Stimulated activated CD4-positive, alpha-beta T cell treated with anti-CD3 and anti-CD28 coated beads, Interleukin-4, amount 100 ng/mL, for 4 hours (primary cell): ENCODE data around the gene GLDN.
"Not testable (repeated sequence)": the region's sequence is repeated elsewhere in the genome, so short reads cannot be mapped to it uniquely, and the experiment has no call there.

Experiments used
- DNase-seq, 2 experiments: peaks; one replicate each; pipeline ENCODE4 v3.0.0-alpha.2; 2020

Gene GLDN

DNA sequence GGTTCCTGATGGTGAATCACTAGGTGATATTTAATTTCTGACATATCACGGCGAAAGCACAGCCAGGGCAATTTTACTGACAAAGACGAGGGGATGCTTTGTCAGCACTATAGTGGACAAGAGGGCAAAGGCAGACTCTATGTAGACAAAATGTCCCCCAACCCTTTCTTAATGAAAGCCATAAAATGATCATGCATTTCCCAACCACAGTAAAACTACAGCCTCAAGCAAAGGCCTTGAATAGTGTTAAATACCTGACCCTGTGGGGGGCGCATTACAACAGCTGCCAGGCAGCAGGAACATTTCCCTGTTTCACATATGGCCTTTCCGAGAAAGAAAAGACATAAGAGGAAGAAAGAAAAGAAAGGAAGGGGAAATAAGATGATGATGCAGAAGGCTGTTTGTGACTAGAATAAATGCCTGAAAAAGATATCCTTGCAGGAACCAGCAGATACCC lies 49.5 kb downstream of the GLDN start:
- no peak for DNase-seq

DNA sequence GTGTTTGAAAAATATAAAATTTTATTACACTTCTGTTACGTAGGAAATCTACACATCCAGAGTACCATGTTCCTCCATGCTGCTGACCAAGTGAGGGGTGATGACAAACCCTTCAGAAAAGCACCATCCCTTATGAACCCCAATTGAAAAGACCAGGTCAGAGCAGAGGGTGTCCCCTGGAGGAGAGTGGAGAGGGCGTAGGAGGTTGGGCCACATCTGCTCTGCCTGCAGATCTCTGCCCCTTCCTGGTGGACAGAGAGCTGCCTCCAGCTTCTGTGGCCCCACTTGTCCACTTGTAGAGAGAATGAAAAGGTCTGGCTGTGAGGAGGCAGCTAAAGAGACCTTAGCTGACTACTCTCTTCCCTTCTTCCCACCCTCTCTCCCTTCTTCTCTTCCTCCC lies 55.5 kb downstream of the GLDN start:
- no peak for DNase-seq

DNA sequence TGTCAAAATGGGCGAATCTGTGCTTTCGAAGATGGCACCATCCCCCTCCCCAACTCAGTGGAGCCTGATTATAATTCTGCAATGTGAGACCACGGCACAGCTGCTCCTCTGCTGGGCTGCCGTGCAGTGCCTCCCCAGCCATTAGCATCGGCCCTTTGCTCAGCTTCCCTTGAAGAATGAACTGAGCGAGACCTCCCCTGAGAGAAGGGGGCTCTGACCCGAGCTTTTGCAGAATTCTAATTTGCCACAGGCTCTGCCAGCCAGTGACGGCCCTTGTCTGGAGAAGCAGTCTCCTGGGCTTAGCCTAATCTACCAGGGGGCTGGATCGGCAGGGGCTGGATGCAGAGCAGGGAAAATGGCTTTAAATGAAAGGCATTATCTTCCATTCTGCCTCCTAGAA lies 57.2 kb downstream of the GLDN start:
- no peak for DNase-seq

DNA sequence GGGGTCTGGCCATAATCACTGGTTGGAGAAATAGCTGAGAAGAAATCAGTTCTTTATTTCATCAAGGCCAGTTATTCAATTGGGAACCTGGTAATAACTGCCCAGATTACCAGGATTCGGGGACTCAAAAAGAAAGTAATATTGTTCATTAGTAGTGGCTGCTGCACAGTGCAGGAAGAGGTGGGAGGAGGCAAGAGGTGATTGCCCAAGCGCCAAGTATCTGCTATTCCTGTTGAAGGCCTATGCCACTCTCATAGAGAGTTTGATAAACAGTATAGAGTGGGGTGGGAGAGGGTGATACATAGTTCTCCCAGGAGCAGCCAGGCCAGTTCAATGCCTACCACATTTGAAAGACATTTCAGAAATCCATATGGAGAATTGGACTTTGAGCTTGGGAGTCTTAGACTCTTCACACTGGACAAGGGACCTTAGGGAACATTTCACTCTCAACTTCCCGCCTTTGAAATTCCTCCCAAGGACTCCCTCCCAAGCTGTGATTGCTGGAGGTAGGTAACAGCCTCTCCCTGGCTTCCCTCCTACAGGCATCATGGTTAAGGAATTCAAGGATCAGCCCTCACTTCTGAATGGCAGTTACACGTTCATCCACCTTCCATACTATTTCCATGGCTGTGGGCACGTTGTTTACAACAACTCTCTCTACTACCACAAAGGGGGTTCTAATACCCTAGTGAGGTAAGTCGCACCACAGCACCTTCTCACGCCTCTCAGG lies 59.8 kb downstream of the GLDN start:
- DNase-seq: no peak

DNA sequence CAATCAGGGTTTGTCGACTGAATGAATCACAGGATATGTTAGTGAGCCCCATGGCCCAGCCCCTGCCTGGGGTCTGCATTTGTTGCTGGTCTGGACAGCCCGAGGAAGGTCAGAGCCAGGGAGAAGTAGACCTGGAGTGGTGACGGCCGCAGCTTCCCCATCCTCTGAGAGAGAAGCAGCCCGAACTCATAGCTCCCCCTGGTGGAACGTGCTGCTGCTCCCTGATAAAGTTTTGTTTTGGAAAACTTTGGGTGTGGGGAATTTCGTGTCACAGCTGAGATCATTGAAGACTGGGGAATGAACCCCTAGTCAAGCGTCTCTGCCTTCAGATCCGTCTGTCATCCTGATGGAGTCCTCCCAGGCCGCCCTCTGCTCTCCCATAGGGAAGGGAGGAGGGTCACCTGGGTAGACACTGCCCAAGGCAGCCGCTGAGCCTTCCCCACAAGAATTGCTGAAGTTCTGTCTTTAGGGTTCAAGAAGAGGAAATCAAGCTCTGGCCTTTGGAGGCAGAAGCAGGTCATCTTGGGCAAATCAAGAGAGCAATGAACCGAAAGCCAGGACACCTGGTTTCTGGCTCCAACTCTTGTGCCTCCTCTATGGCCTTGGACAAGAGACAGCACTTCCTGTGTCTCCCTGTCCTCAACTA lies 60.5 kb downstream of the GLDN start:
- no peak for DNase-seq

DNA sequence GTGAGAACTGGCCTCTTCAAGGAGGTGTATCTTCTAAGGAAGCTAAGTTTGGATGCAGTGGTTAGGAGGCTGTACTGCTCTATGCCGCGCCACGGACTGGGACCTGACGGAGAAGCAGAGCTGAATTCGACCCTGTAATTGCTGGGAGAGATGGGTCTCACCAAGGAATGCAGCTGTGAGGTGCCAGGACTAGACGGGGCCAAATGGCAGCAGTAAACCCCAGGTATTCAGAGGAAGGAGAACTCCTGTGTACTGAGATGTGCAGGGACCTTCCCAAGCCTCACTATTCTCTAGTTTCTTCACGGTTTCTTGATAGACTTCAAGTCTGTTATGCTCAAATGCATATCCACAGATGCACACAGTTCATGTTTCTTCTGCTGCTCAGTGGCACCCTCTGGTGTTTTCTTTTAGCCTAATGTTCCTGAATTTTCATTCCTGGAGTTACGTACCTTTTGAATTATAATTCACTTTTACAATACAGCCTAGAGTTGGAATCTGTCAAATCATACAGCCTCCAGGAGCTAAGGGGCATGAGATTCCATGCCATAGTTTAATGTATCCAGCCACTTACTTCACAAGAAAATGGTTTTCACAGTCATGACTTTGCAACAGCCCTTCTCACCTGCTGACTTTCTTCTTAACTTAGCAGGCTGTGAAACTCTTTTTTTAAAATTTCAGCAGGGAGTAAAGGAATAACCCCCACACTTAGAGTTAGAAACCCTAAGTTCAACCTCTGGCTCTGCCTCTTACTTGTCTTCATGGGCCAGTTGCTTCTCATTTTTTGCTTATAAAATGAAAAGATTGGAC lies 61.8 kb downstream of the GLDN start:
- DNase-seq: no peak

DNA sequence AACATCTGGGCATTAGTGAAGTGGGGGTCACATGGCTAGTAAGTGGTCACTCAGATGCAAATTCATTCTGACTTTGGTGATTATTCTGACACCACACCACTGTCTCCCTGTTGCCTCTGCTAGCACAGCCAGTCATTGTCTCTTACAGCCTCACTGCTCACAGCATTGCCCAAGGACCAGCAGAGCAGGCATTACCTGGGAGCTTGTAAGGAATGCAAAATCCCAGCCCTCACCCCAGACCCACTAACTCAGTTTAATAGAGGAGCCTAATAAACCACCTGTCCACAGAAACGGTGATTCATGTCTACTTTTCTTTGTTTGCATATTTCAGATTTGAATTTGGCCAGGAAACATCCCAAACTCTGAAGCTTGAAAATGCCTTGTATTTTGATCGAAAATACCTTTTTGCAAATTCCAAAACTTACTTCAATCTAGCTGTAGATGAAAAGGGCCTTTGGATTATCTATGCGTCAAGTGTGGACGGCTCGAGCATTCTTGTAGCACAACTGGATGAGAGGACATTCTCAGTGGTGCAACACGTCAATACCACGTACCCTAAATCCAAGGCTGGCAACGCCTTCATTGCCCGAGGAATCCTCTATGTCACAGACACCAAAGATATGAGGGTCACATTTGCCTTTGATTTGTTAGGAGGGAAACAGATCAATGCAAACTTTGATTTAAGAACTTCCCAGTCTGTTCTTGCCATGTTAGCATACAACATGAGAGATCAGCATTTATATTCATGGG lies 62.7 kb downstream of the GLDN start:
- no peak for DNase-seq

DNA sequence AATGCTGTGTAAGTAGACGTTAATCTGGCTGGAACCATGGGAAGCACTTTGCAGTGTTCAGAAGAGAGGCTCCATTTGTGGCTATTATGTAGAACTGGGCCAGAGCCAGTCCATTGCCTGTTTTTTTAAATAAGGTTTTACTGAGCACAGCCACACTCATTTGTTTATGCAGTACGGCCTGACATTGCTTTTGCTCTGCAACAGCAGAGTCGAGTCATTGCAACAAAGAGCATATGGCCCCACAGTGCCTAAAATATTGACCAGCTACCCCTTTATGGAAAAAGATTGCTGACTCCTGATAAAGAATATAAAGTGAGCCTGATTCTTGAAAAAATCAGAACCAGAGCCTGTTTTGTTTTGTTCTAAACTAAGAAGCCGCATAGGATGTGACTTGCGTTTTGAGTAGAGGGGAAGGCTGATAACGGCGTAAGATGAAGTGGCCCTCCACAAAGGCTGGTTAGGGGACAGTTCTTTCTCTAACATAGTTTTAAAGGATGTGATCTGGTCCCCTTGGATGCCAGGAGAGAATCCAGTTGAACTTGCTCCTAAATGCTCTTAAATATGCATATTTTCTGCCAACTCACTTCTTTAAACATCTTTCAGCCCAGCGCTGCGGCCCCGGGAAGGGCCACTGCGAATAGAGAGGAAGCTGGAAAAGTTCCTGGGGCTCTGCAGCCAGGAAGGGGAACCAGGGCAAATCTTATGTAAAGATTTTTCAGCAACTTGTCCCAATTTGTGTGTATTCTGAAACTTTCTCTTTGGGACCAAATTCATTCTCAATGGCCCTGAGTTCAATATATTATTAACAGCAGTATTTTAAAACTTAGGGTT lies 64.5 kb downstream of the GLDN start:
- DNase-seq: no peak

DNA sequence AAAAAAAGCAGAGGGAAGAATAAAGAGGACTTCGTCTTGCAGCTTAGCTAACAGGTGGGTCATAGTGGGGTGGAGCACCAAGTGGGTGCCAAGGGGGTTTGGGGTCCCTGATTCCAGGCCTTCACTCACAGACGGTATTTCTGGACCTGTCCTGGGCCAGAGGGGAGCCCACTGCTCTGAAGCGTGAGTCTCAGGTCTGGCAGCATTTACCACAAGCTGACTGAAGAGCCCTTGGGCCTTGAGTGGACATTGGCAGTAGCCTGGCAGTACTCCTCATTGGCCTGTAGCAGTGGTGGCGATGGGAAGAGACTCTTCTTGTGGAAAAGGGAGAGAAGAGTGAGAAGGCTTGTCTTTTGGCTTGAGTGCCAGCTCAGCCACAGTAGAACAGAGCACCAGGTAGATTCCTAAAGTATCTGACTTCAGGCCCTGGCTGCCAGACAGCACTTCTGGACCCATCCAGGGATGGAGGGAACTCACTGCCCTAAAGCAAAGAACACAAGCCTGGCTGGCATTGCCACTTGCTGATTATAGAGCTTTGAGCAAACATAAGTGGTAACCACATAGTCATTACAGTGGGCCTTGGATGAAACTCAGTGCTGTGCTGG lies 72.9 kb downstream of the GLDN start:
- no peak for DNase-seq

DNA sequence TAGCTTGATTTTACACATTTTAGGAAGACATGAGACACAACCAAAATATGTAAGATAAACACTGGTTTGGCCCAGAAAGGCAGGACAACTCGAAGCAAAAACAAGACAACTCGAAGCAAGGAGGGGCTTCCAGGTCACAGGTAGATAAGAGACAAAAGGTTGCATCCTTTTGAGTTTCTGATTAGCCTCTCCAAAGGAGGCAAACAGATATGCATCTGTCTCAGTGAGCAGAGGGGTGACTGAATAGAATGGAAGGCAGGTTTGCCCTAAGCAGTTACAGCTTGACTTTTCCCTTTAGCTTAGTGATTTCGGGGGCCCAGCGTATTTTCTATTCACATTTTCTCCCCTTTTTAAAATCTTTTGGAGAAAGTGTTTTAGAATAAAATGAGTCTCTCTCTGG lies 74.7 kb downstream of the GLDN start:
- DNase-seq: no peak

DNA sequence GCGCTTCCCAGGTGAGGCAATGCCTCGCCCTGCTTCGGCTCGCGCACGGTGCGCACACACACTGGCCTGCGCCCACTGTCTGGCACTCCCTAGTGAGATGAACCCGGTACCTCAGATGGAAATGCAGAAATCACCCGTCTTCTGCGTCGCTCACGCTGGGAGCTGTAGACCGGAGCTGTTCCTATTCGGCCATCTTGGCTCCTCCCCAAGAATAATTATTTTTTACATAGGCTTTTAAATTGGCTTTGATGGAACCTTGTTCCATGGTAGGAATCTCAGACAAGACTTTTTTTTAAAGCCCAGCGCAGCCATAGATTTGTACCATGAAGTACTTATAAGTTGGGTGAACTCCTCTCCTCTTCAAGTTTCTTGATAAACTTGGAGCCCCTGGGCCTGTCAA lies 81.6 kb downstream of the GLDN start:
- DNase-seq: not testable (repeated sequence)

DNA sequence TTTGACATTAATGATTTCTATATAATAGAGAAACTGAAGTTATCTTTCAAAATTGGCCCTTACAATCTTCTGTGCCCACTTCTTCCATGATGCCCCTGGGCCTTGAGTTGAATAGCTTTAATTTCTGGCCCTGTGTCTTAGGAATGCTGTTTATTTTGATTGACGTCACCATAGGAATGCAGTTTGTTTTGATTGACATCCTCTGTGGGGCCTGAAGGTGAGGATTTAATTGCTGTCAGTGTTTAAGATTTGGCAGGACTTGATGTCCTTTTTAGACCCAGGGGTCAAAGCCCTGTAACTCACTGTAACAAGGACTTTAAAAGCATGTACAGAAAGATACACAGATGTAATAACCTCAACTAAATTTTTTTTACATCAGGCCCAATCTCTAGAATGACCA lies 83.3 kb downstream of the GLDN start:
- DNase-seq: no peak

DNA sequence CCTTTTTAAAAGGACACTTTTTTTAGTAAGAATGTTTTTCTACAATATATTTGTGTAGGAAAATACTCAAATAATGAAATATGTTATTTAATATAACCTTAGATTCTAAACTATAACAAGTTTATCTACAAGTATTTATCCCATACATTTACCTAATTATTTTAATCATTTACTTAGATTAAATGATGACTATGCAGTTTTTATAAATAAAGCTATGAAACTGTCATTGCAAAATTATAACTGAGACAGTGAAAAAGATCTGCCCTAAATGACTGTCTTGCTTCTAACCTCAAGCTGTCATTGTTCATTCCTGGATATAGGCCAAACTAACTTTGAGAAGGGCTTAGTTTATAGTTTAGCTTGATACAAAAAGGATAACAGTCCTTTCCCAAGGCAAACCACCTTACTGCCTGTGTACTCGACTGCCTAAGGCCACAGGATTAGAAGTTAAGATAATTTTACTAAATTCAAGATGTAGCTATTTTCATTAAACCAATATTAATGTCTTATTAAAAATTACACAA lies 84.1 kb downstream of the GLDN start:
- no peak for DNase-seq

DNA sequence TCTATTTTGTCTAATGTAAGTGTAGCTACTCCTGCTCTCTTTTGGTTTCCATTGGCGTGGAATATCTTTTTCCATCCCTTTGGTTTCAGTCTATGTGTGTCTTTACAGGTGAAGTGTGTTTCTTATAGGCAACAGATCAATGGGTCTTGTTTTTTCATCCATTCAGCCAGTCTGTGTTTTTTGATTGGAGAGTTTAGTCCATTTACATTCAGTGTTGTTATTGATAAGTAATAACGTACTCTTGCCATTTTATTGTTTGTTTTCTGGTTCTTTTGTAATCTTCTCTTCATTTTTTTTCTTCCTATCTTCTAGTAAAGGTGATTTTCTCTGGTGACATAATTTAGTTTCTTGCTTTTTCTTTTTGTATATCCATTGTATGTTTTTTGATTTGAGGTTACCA lies 97.1 kb downstream of the GLDN start:
- DNase-seq: no peak

DNA sequence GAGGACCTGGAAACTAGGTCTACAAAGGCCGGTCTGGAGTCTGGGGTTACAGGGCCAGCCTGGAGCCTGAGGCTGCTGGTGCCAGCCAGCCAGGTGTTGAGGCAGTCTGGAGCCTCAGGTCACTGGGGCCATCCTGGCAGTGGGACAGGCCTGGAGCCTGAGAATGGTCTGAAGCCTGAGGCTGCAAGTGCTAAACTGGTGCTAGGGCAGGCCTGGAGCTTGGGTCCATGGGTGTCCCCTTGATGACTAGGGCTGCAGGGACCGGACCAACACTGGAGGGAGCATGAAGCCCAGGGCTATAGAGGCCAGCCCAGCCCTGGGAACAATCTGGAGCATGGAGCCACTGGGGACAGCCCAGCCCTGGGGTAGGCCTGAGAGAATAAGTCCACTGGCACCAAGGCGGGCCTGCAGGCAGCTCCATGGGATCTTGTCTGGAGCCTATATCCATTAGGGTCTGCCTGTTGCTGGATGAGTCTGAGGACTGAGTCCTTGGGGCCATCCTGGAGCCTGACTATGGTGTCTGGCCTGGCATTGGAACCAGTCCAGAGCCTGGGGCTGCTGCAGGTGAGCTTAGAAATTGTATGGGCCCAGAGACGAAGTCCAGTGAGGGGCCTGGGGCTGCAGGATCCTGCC lies 101.9 kb downstream of the GLDN start:
- DNase-seq: no peak

DNA sequence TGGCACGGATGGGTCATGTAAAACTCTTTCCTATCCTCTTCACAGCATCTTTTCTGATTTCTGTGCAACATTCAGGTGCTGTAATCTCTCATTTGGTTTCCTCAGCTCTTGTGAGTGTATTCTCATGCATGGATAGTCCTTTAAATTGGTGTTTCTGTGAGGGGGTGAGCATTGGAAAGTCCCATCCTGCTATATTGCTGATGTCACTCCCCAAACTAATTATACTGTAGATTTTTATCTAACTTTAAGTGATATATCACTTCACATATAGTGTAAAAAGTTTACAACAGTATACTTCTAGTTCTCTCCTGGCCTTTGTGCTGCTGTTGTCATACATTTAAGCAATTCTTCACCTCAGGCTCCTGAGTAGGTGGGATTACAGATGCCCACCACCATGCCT lies 102.7 kb downstream of the GLDN start:
- DNase-seq: no peak

DNA sequence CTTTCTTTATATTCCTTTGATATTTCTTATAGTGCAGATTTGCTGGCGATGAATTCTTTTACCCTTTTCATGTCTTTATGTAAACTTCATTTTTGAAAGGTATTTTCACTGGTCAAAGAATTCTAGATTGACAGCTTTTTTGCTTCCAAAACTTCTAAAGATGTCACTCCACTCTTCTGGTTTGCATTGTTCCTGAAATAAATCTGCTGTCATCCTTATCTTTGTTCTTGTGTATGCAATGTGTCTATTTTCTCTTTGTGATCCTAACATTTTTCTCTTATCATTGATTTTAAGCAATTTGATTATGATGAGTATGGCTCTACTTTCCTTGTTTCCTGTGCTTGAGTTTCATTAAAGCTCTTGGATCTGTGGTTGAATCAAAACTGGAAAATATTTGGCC lies 103.4 kb downstream of the GLDN start:
- DNase-seq: no peak

DNA sequence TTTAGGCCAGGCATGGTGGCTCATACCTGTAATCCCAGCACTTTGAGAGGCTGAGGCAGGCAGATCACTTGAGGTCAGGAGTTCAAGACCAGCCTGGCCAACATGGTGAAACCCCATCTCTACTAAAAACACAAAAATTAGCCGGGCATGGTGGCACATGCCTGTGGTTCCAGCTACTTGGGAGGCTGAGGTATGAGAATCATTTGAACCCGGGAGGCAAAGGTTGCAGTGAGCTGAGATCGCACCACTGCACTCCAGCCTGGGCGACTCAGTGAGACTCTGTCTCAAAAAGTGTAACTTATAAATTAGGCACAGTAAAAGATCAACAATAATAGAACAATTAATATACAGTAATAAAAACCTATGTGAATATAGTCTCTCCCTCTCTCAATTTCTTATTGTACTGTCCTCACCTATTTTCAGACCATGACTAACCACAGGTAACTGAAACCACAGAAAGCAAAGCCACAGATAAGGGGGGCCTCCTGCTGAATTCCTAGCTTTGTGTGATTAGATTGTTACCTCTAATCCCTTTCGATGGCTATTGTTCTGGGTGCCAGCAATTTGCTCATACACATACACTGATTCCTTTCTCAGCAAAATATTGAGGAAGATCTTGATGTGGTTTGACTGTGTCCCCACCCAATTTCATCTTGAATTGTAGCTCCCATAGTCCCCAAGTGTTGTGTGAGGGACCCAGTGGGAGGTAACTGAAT lies 104.7 kb downstream of the GLDN start:
- DNase-seq: not testable (repeated sequence)

DNA sequence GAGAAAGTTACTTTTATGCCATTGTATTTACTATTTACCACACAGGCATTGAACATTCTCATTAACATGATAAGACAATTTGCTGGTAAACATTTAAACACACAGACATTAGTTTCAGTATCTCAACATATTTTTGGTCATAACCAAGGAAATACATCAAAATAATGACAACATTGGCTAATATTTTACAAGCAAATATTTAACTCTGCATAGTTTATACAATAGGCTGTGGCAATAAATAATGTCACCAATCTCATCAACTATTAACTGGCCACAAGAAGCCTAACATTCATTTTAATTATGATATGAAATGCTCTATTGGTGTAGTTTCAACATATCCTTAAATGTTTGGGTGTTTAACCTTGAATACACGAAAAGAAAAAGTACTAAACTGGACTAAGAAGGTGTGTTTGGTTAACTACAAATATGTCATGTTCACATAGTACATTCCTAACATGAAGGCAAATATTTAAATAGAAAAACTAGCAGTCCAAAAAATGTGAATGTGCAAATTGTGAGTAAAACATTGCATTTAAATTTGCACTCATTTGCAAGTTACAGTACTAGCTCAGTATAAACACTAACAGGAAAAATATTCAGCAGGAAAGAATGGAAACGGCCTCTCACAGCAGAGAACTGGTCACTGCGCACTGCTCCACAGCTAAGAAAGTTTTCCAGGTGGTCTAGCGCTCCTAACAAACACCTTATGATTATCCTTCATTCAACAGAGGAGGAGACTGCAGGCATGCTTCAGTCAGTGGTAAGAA lies 106.6 kb downstream of the GLDN start:
- no peak for DNase-seq
